Ramos (cell line): ENCODE data around the gene SFT2D1.

Experiments
- in situ Hi-C: fragments of 300-500 bp; cut with MboI; formaldehyde crosslinking; loops from one replicate; pipeline ENCODE4 v1.14.3; 2022; ENCODE audit warnings: low sequenced_read_pairs; ENCODE audit not compliant: unreplicated experiment

The SFT2D1 gene

DNA sequence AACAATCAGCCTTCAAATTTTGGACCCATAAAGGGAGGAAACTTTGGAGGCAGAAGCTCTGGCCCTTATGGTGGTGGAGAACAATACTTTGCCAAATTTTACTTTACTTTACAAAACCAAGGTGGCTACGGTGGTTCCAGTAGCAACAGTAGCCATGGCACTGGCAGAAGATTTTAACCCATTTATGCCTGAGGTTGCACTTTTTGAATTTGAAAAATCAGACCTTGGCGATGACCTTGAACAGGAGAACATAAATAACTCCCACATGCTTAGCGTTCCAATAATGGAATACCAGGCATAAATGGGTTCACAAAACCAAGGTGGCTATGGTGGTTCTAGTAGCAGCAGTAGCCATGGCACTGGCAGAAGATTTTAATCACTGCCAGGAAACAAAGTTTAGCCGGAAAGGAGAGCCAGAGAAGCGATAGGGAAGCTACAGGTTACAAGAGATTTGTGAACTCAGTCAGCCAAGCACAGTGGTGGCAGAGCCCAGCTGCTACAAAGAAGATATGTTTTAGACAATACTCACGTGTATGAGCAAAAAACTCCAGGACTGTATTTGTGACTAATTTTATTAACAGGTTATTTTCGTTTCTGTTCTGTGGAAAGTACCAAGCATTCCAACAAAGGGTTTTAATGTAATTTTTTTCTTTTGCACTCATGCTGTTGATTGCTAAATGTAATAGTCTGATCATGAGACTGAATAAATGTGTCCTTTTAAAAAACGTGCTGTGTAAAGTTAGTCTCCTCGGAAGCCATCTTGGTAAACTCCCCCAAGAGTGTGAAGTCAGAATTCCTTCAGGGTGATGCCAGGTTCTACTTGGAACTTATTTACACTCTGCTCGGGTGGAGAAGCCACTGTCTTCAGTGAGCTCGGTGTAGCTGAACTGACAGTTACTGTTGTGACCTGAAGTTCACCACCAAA is 6.7 kb downstream of the SFT2D1 start:
- in situ Hi-C loops = no loop called here

DNA sequence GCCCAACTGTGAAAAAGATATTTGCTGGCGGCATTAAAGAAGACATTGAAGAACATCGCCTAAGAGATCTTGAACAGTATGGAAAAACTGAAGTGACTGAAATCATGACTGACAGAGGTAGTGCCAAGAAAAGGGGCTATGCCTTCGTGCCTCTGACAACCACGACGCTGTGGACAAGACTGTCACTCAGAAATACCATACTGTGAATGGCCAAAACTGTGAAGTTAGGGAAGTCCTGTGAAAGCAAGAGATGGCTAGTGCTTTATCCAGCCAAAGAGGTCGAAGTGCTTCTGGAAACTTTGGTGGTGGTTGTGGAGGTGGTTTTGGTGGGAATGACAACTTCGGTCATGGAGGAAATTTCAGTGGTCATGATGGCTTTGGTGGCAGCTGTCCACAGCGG is 7.5 kb downstream of the SFT2D1 start:
- in situ Hi-C loops = no loop called here

DNA sequence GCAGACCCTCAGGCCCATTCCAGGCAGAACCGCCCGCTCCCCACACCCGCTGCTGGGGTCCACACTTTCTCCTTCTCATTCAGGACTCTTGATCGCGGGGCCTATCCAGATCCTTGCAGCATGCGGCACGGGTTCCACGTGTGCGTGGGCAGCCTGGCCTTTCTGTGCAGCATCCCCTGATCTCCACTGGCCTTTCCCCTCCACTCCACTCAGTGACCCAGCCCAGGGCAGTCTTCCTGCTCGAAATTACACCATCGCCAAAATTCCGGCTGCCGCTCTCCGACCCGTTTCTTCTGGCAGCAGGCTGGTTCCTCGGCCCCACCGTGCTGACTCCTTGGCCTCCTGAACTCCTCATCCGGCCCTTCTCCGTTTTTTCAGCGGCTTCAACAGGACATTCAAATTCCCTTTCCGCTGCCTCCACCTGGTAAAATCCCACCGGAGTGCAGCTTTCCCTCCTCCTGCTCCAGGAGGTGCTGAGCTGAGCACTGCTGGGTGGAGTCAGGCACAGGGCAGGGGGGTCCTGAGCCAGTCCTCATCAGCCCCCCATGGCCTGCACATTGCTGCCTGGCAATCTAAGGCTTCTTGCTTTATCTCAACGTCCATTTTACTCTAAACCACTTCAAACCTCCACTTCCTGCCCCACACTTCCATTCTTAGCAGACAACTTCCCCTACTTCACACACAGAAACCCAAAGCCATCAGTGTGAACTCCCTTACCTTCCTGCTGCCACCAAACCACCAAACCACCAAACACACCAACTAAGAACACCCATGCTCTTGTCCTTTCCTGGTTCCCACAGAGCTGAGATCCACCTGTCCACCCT is 9.0 kb downstream of the SFT2D1 start:
- in situ Hi-C loops = no loop called here

DNA sequence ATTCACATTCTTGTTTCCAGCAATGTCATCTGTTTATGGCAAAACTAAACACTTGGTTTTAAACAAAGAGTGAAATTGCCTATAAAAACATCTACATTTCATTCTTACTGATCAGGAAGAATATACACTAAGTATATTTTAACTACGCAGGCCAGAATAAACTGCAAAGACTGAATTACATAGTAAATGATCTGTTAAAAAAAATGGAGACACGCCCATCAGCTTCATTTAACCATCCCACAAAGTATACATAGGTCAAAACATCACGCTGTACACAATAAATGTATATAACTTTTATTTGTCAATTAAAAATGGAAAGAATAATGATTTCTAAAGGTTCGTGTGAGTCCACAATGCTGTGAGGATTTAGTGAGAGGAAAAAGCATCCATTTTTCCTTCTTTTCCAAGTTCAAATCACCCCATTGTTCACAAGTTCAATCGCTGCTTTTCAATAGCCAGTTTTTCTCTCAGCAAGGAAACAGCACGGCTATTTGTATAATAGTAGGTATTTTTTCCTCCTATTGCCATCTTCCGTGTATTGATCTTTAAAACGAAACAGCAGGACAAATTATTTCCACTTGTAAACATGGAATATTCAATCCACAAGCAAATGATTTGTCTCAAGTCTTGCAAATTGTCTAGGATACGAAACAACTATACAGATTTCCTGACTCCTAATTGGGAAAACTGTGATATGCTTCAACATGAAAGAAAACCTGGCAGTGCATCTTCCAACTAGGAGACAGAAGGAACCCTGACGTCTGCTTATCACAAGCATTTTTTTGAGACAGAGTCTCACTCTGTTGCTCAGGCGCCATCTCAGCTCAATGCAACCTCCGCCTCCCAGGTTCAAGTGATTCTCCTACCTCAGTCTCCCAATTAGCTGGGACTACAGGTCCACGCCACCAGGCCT is 10.6 kb downstream of the SFT2D1 start:
- in situ Hi-C loops = no loop called here

DNA sequence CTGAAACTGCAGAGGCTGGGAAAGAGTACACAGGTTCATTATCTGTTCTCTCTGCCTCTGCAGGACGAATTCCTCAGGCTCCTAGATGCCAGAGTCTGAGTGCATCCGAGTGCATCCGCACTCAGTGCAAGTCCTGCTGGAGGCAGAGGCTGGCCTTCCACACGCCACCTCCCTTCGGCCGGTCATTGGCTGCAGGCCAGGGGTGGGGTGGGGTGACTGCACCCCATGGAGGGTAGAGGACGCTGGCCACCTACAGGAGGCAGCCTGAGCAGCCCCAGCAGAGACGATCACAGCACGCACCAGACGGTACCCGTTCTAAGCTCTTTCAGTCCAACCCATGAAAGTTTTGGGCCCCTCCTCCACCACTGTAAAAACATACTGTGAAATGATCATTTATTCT is 11.7 kb downstream of the SFT2D1 start:
- in situ Hi-C loops = no loop called here

DNA sequence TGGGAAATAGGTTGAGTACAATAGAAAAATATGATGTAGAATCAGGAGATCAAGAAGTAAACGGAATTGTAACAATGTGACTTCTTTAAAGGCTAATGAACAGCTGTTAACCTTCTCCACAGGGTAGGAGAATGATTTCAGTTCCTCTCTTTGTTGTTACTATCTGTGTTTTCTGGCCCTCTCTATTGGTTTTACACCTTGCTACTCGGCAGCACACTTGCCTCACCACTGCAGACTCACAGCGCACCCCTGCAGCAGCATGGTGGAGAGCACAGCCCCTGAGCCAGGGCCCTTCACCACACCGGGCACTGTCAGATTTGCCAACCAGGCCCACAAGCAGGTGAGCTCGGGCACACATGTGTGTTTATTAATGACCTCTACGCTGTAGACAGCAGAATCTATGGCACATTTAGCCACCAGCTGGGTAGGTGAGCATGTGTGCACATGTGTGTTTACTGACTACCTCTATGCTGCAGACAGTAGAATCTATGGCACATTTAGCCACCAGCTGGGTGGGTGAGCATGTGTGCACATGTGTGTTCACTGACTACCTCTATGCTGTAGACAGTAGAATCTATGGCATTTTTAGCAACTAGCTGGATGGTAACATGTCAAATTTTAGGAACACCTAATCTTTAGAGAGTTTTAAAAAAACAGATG is 16.8 kb downstream of the SFT2D1 start:
- in situ Hi-C loops = no loop called here

DNA sequence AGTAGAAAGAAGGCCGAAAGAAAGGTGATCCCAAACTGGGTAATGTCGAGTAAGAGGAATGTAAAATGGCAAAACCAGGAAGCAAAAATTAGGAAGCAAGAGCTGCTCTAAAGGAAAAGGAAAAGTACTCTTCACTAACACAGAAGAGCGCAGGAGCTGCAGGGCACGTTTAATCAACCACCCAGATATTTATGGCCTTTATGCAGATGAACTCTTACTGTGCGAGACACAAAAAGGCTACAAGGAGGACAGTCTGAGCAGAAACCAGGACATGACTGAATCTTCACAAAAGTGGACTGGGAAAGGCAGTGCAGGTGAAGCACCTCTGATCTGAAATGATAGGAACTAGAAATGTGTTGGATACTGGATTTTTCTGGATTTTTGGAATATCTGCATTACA is 18.9 kb downstream of the SFT2D1 start:
- in situ Hi-C loops = no loop called here

DNA sequence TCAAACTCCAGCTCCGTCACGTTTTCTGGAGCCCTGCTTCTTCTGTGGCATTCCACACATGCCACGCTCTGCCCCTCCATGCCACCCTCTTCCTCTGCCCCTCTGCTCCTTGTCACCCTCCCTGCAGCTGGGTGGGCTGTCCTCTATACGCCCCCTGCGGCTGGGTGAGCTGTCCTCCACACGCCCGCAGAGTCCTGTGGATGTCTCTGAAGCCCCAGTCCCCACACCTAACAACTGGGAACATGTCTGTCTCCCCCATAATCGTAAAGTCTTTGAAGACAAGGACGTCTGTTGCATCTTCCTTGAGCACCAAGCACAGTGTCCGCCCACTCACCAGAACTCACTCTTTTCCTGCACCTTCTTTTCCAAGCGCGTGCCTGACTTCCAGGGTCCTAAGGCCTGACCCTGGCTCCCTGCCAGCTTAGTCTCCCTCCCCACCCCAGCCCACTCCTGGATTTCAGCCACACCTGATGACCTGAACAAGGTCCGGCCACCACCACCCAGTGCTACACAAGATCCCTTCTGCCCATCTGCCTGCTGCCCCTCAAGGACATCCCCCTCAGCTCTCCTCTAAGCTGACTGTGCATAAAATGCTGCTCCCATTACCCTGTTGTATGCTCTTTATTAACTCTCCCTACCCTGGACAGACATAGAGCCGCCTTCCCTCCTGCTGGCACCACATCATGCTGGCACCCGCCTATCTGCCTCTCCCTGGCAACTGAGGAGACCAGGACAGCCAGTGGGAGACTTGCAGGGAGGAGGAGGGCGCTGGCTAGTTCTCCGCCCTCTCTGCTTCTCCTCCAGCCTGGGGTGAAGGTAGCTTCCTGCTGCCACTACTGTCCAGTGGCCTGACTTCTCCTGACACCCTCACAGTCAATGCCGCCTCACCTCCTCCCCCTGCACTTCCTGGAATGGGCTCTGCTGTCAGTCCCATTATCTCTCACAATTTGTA is 23.4 kb downstream of the SFT2D1 start:
- in situ Hi-C loops = loop anchor here (5.0 kb wide), 1 partner anchor 78 kb away; no protein-coding TSS in a partner anchor

DNA sequence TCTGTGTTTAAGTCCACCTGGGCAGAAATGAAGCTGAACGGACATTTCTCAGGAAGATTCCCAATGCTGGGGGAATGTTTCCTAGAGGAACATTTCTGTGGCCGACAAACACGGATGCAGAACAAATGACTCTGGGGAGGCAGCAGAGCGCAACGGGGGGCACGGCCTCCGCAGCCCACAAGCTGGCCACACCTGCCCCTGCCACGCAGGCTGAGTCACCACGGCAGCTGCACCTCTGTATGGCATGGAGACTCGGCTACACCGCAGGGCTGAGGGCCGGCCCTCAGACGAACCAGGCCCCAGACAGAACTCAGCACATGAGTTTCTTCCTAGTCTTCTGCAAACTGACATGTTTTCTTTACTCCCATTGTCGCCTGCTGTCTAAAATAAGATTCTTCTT is 24.1 kb downstream of the SFT2D1 start:
- in situ Hi-C loops = loop anchor here (5.0 kb wide), 1 partner anchor 79 kb away; no protein-coding TSS in a partner anchor

DNA sequence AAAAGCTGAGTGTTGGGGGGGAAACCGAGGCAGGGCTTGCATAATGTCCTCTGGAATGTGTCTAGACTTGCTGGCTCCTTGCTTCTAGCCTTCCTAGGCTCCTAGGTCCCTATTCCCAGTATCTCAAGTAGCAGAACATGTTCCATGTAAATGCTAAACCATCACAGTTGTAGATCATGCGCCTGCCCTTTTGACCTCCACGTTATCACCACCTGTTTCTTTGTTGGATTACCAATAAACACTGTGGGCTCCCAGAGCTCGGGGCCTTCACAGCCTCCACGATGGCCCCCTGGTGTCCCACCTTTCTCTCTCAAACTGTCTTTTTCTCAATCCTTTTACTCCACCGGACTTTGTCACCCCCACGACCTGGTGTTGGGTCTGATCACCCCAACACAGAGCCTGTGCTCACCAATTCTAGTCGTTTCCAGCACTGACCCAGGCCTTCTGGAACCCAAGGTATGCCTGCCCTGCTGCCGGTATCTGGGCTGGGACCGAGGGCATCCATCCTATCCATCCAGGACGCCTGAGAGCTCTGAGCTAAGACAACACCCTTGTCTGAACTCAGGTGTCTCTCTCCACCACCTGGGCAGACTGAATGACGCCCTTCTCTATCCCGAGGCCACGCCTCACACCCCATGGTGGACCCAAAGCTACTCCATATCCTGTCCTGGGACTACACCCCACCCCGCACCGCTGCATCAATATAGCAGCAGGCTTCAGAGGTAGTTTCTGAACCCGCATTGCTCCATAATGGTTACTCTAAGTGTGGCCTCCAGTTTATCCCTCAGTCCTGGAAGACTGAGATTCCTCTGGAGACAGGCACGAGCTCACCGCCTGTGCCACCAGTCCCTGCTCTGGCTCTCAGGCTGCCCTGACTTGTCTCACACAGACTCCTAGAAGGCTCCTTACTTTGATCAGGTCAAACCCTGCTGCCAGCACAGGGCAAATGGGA is 24.8 kb downstream of the SFT2D1 start:
- in situ Hi-C loops = loop anchor here (5.0 kb wide), 1 partner anchor 80 kb away; no protein-coding TSS in a partner anchor

DNA sequence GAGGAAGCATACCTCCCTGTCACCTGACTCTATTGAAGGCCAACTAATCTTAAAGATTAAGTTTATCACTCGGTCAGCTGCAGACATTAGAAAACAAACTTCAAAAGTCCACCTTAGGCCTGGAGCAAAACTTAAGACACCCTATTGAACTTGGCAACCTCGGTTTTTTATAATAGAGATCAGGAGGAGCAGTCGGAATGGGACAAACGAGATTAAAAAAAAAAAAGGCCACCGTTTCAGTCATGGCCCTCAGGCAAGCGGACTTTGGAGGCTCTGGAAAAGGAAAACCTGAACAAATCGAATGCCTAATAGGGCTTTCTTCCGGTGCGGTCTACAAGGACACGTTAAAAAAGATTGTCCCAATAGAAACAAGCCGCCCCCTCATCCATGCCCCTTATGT is 26.9 kb downstream of the SFT2D1 start:
- in situ Hi-C loops = loop anchor here (5.0 kb wide), 1 partner anchor 82 kb away; no protein-coding TSS in a partner anchor

DNA sequence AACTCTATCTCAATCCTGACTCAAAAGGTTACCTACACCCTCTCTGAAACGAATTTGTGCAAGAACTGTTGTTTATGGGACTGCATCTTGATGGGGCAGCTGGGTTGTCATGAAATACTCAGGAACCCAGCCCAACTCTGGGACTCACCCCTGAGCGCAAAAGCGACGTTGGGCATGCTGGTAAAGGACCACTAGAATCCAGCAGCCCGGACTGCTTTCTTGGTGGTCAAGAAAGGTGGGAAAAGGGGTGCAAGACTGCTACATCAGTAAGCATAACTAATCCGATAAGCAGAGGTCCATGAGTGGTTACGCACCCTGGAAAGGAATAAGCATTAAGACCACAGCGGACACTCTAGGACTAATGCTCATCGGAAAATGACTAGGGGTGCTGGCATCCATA is 27.9 kb downstream of the SFT2D1 start:
- in situ Hi-C loops = no loop called here

DNA sequence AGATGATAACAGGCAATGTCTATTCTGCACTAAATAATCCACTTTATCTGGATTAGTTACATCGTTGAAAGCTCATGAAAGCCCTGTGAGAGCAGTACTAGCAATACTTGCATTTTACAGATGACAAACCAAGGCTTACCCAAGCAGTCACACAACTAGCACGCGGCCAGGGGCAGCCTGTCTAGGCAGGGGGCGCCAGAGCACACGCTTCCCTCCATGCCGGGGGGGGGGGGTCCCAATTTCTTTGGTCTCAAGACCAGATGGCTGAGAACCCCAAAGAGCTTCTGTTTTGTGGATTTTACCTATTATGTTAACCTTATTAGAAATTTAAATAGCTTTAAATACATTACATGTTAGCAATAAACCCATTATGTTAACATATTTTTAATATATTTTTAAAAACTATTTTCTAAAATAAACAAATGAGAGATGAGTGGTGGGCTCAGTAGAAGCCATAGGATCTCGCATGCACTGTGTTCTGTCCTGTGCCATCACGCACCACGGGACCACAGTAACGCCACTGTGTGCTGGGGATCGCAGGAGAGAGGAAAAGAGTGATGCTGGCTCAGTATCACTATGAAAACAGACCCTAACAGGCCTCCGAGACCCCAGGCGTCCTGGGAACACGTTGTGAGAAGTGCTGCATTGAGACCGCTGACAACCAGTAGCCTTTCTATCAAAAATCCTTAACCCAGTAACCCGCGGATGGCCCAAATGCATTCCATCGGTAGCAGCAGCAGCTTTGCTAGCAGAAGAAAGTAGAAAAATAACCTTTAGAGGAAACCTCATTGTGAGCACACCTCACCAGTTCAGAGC is 28.9 kb downstream of the SFT2D1 start:
- in situ Hi-C loops = no loop called here

DNA sequence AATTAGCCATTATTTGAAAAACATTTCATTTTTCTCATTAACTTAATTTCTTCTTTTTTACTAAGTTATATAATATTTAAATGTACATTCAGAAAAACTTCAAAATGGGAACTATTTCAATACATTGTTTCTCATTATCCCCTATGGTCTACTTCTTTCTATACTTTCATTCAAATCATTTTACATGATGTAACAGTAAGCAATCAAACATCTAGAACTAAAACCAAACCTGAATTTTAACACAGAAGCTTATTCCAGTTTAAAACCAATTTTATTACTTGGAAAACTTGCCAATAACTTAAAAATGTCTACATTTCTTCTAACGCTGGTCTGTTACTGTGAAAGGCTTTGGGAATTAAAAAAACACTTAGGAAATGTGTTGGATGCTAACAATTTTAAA is 29.5 kb downstream of the SFT2D1 start:
- in situ Hi-C loops = no loop called here

DNA sequence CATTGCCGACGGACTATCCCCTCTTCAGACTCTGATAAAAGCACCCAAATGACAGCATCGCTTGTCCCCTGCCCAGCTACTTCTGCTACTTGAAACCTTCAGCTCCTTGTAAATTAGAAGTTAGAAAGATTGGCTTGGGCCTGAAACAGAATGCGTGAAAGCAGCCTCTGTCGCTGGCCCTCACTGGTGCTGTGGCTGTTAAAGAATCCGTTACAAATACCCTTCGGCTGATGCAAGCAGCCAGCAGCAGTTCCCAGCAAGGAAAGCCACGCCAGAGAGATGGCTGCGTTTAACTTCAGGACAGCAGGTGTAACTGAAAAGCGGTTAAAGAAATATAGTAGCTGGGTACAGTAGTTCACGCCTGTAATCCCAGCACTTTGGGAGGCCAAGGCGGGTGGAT is 31.7 kb downstream of the SFT2D1 start:
- in situ Hi-C loops = no loop called here

DNA sequence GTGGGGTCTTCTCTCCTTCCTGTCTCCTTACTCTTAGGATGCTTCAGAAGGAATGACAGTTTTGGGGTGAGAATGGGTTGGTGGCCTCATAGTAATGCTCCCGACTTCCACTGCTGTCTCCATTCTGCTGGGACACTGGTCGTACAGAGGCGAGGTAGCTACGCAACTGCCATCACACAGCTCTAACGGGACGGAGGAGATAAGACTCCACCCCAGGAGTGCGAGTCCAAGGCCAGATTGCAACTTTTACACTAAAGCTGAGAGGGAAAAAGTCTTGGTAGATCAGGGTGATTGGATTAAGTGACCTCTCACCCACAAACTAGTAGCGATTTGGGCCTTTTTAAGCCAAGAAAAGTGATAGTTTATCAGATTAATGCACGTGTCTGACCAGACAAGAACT is 32.4 kb downstream of the SFT2D1 start:
- in situ Hi-C loops = no loop called here
